Neural progenitor cell (in vitro differentiated cells): Measurements from ENCODE around the gene DDX23. TPM values are rescaled to one million over a fixed set of nuclear protein-coding genes. Genes with fewer than 3 reads are reported as not detected.

Source experiments
- DNase-seq: peaks from one replicate; pipeline ENCODE4 v3.0.0-alpha.2; 2016; ENCODE audit warnings: low spot score
- H2AFZ ChIP-seq: fragments of 200-600 bp; sonication (generic); replicated peaks from 2 replicates; pipeline ENCODE4 v1.6.1; 2016; ENCODE audit warnings: antibody characterized with exemption
- H3F3A ChIP-seq: fragments of 200-600 bp; sonication (generic); 2 replicates; pipeline ENCODE4 v1.6.1; 2016; ENCODE audit warnings: antibody characterized with exemption, low read depth
- H3K27ac ChIP-seq: fragments of 200-600 bp; sonication (generic); 2 replicates; pipeline ENCODE4 v1.5.1; 2016; ENCODE audit warnings: mild to moderate bottlenecking
- H3K27me3 ChIP-seq: fragments of 200-600 bp; sonication (generic); 2 replicates; pipeline ENCODE4 v1.6.1; 2016; ENCODE audit warnings: mild to moderate bottlenecking, moderate library complexity
- H3K36me3 ChIP-seq: fragments of 200-600 bp; sonication (generic); 2 replicates; pipeline ENCODE4 v1.5.1; 2016
- H3K4me1 ChIP-seq: fragments of 200-600 bp; sonication (generic); 2 replicates; pipeline ENCODE4 v1.6.1; 2016; ENCODE audit warnings: mixed run types
- H3K4me2 ChIP-seq: fragments of 200-600 bp; sonication (generic); 2 replicates; pipeline ENCODE4 v1.6.1; 2016
- H3K4me3 ChIP-seq: fragments of 200-600 bp; sonication (generic); 2 replicates; pipeline ENCODE4 v1.5.1; 2016
- H3K79me2 ChIP-seq: fragments of 200-600 bp; sonication (generic); 2 replicates; pipeline ENCODE4 v1.6.1; 2016; ENCODE audit warnings: low read depth
- H3K9ac ChIP-seq: fragments of 200-600 bp; sonication (generic); 2 replicates; pipeline ENCODE4 v1.6.1; 2016
- H3K9me3 ChIP-seq: fragments of 200-600 bp; sonication (generic); 2 replicates; pipeline ENCODE4 v1.5.1; 2016; ENCODE audit warnings: low read depth
- H4K20me1 ChIP-seq: fragments of 200-600 bp; sonication (generic); 2 replicates; pipeline ENCODE4 v1.6.1; 2016; ENCODE audit warnings: low read depth
- H3K27ac Mint-ChIP-seq: 3 replicates; pipeline ENCODE4 v1.8.0; 2021; ENCODE audit warnings: mixed read lengths
- H3K27me3 Mint-ChIP-seq: 2 replicates; pipeline ENCODE4 v1.8.0; 2022; ENCODE audit warnings: low read depth, mild to moderate bottlenecking, inconsistent platforms, moderate library complexity, mixed read lengths; ENCODE audit not compliant: insufficient read depth
- H3K36me3 Mint-ChIP-seq: 3 replicates; pipeline ENCODE4 v1.8.0; 2021; ENCODE audit warnings: mixed read lengths
- H3K4me1 Mint-ChIP-seq: 3 replicates; pipeline ENCODE4 v1.8.0; 2021; ENCODE audit warnings: mixed read lengths
- H3K4me3 Mint-ChIP-seq: 3 replicates; pipeline ENCODE4 v1.8.0; 2021; ENCODE audit warnings: mild to moderate bottlenecking, moderate library complexity, mixed read lengths
- H3K9me3 Mint-ChIP-seq: 3 replicates; pipeline ENCODE4 v1.8.0; 2020; ENCODE audit warnings: mixed read lengths
- EZH2 ChIP-seq: fragments of 200-600 bp; sonication (generic); IDR thresholded peaks from 2 replicates; pipeline ENCODE4 v1.6.1; 2017; ENCODE audit warnings: antibody characterized with exemption, mild to moderate bottlenecking, moderate library complexity
- EZH2phosphoT487 ChIP-seq: fragments of 200-600 bp; sonication (generic); IDR thresholded peaks from 2 replicates; pipeline ENCODE4 v1.6.1; 2017; ENCODE audit warnings: antibody characterized with exemption
- total RNA-seq: library from RNA; depleted of rRNA; stranded (reverse); fragments of >200 nt; gene quantifications from 2 replicates; pipeline ENCODE4 v1.2.3, GENCODE V29; 2015; ENCODE audit warnings: low replicate concordance
- TF ChIP-seq, protein P1 (sequence below): fragments of 200-600 bp; sonication (generic); IDR thresholded peaks from 2 replicates; pipeline ENCODE4 v1.5.1; 2017; ENCODE audit warnings: antibody characterized with exemption, mild to moderate bottlenecking

The DDX23 gene
- total RNA-seq, 1 donor from 2014 or later = 109 TPM

GRCh38 chr12:48859607-48860006, 7.6 kb upstream of the DDX23 start:
- no peak overlapping the region for H3K27ac ChIP-seq
- peaks cover 12% of the 10 kb centered on the region for H3F3A ChIP-seq
- H2AFZ ChIP-seq = no peak overlapping the region
- H3K4me3 ChIP-seq = no peak overlapping the region
- H3K36me3 ChIP-seq = no peaks in the 10 kb centered on the region
- no peak overlapping the region for H3K9ac ChIP-seq
- no peak for TF ChIP-seq EZH2phosphoT487
- no peak for TF ChIP-seq EZH2
- TF ChIP-seq, protein P1, sequence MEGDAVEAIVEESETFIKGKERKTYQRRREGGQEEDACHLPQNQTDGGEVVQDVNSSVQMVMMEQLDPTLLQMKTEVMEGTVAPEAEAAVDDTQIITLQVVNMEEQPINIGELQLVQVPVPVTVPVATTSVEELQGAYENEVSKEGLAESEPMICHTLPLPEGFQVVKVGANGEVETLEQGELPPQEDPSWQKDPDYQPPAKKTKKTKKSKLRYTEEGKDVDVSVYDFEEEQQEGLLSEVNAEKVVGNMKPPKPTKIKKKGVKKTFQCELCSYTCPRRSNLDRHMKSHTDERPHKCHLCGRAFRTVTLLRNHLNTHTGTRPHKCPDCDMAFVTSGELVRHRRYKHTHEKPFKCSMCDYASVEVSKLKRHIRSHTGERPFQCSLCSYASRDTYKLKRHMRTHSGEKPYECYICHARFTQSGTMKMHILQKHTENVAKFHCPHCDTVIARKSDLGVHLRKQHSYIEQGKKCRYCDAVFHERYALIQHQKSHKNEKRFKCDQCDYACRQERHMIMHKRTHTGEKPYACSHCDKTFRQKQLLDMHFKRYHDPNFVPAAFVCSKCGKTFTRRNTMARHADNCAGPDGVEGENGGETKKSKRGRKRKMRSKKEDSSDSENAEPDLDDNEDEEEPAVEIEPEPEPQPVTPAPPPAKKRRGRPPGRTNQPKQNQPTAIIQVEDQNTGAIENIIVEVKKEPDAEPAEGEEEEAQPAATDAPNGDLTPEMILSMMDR = no peak
- H3K27me3 ChIP-seq = no peaks in the 10 kb centered on the region
- no peak overlapping the region for H3K4me2 ChIP-seq
- no peaks in the 10 kb centered on the region for H3K9me3 ChIP-seq
- Mint-ChIP-seq H3K9me3 (no peaks in the 10 kb centered on the region), H3K4me1 (peaks cover 31% of the 10 kb centered on the region), H3K27ac (no peak overlapping the region), H3K4me3 (no peak overlapping the region), H3K36me3 (peaks cover 20% of the 10 kb centered on the region), H3K27me3 (peaks cover 10% of the 10 kb centered on the region)
- DNase-seq = no peak
- H3K4me1 ChIP-seq = peaks cover 26% of the 10 kb centered on the region
- peaks cover 27% of the 10 kb centered on the region for H3K79me2 ChIP-seq
- H4K20me1 ChIP-seq = peaks cover 16% of the 10 kb centered on the region

- Mint-ChIP-seq H3K4me3 (no peak overlapping the region), H3K27me3 (peaks cover 6% of the 10 kb centered on the region), H3K4me1 (peaks cover 19% of the 10 kb centered on the region), H3K36me3 (peaks cover 20% of the 10 kb centered on the region), H3K9me3 (no peaks in the 10 kb centered on the region), H3K27ac (no peak overlapping the region)
- no peak overlapping the region for H3K4me3 ChIP-seq
- H3K27ac ChIP-seq = no peak overlapping the region
- DNase-seq = no peak
- peaks cover 8% of the 10 kb centered on the region for H4K20me1 ChIP-seq
- H2AFZ ChIP-seq = no peak overlapping the region
- peaks cover 17% of the 10 kb centered on the region for H3F3A ChIP-seq
- no peaks in the 10 kb centered on the region for H3K36me3 ChIP-seq
- TF ChIP-seq, protein P1 = no peak
- TF ChIP-seq EZH2 (no peak), EZH2phosphoT487 (no peak)
- no peaks in the 10 kb centered on the region for H3K9me3 ChIP-seq
- peaks cover 14% of the 10 kb centered on the region for H3K79me2 ChIP-seq
- no peaks in the 10 kb centered on the region for H3K27me3 ChIP-seq
- no peak overlapping the region for H3K9ac ChIP-seq
- no peak overlapping the region for H3K4me2 ChIP-seq
- peaks cover 10% of the 10 kb centered on the region for H3K4me1 ChIP-seq
These were observed 6.1 kb upstream of the DDX23 start for GRCh38 chr12:48858043-48858442.

- TF ChIP-seq EZH2 = no peak
- no peak for TF ChIP-seq EZH2phosphoT487
- TF ChIP-seq, protein P1 = no peak
- H3K4me1 ChIP-seq = peaks cover 10% of the 10 kb centered on the region
- no peak for DNase-seq
- H3K27ac Mint-ChIP-seq = no peak overlapping the region
- H3K79me2 ChIP-seq = peaks cover 8% of the 10 kb centered on the region
- no peaks in the 10 kb centered on the region for H3K36me3 ChIP-seq
- H3K36me3 Mint-ChIP-seq = peaks cover 20% of the 10 kb centered on the region
- peaks cover 2% of the 10 kb centered on the region for H4K20me1 ChIP-seq
- no peak overlapping the region for H3K4me2 ChIP-seq
- no peak overlapping the region for H3K27ac ChIP-seq
- peaks cover 16% of the 10 kb centered on the region for H3F3A ChIP-seq
- no peaks in the 10 kb centered on the region for H3K9me3 Mint-ChIP-seq
- H3K4me3 ChIP-seq = no peak overlapping the region
- H3K9ac ChIP-seq = no peak overlapping the region
- no peak overlapping the region for H2AFZ ChIP-seq
- no peak overlapping the region for H3K4me3 Mint-ChIP-seq
- no peaks in the 10 kb centered on the region for H3K27me3 ChIP-seq
- no peaks in the 10 kb centered on the region for H3K9me3 ChIP-seq
- H3K4me1 Mint-ChIP-seq = peaks cover 17% of the 10 kb centered on the region
- H3K27me3 Mint-ChIP-seq = peaks cover 5% of the 10 kb centered on the region
These were observed 5.5 kb upstream of the DDX23 start for GRCh38 chr12:48857278-48857994.
